RWPE2 (cell line): ENCODE measurements around the gene ABCC4.

Source experiments
- ATAC-seq: fragments of 200-7000 bp; cut with Tn5 transposase; 3 replicates; pipeline ENCODE4 v1.9.1; 2021; ENCODE audit warnings: low read depth
- DNase-seq: peaks from one replicate; pipeline ENCODE4 v3.0.0-alpha.2; 2020; ENCODE audit warnings: low spot score
- H3K27ac ChIP-seq: fragments of 450-650 bp; 2 replicates; pipeline ENCODE4 v1.5.1; 2017; ENCODE audit warnings: mild to moderate bottlenecking; ENCODE audit not compliant: poor library complexity, severe bottlenecking
- H3K27me3 ChIP-seq: fragments of 250-450 bp; sonication (Bioruptor Pico); 2 replicates; pipeline ENCODE4 v1.5.1; 2021; ENCODE audit warnings: mild to moderate bottlenecking, moderate library complexity; ENCODE audit not compliant: insufficient read depth, poor library complexity, severe bottlenecking
- H3K36me3 ChIP-seq: fragments of 250-450 bp; sonication (Bioruptor Pico); 2 replicates; pipeline ENCODE4 v1.5.1; 2020; ENCODE audit warnings: low read depth, mild to moderate bottlenecking, moderate library complexity
- H3K4me1 ChIP-seq: fragments of 250-450 bp; sonication (Bioruptor Pico); 2 replicates; pipeline ENCODE4 v1.5.1; 2021; ENCODE audit warnings: mild to moderate bottlenecking, moderate library complexity; ENCODE audit not compliant: insufficient read depth, poor library complexity, severe bottlenecking
- H3K4me3 ChIP-seq: fragments of 250-450 bp; sonication (Bioruptor Pico); 2 replicates; pipeline ENCODE4 v1.5.1; 2021; ENCODE audit warnings: mild to moderate bottlenecking, moderate library complexity; ENCODE audit not compliant: severe bottlenecking
- H3K9me3 ChIP-seq: fragments of 250-450 bp; sonication (Bioruptor Pico); 2 replicates; pipeline ENCODE4 v1.5.1; 2021; ENCODE audit warnings: mild to moderate bottlenecking, moderate library complexity; ENCODE audit not compliant: severe bottlenecking
- CTCF ChIP-seq: fragments of 450-650 bp; IDR thresholded peaks from one replicate; pipeline ENCODE4 v1.5.1; 2017; ENCODE audit warnings: mild to moderate bottlenecking, moderate library complexity; ENCODE audit not compliant: poor library complexity, severe bottlenecking

ABCC4 gene

GRCh38 chr13:95020298-95020987 is 280.8 kb downstream of the ABCC4 start:
- H3K27ac ChIP-seq = no peak overlapping the region
- H3K4me1 ChIP-seq = peaks cover 18% of the 10 kb centered on the region
- no peaks in the 10 kb centered on the region for H3K9me3 ChIP-seq
- ATAC-seq = peak; percentile 79
- no peak for TF ChIP-seq CTCF
- H3K4me3 ChIP-seq = no peak overlapping the region
- no peaks in the 10 kb centered on the region for H3K27me3 ChIP-seq
- no peaks in the 10 kb centered on the region for H3K36me3 ChIP-seq
- no peak for DNase-seq

- H3K4me3 ChIP-seq = no peak overlapping the region
- ATAC-seq (no peak), DNase-seq (no peak)
- no peak for TF ChIP-seq CTCF
- peaks cover 18% of the 10 kb centered on the region for H3K4me1 ChIP-seq
- no peaks in the 10 kb centered on the region for H3K36me3 ChIP-seq
- H3K9me3 ChIP-seq = no peaks in the 10 kb centered on the region
- no peaks in the 10 kb centered on the region for H3K27me3 ChIP-seq
- H3K27ac ChIP-seq = no peak overlapping the region
Observed at GRCh38 chr13:95019886-95020285, 281.4 kb downstream of the ABCC4 start.

- H3K27ac ChIP-seq = no peak overlapping the region
- no peaks in the 10 kb centered on the region for H3K9me3 ChIP-seq
- no peaks in the 10 kb centered on the region for H3K27me3 ChIP-seq
- TF ChIP-seq CTCF = no peak
- H3K4me1 ChIP-seq = no peaks in the 10 kb centered on the region
- DNase-seq (no peak), ATAC-seq (no peak)
- no peak overlapping the region for H3K4me3 ChIP-seq
- H3K36me3 ChIP-seq = no peaks in the 10 kb centered on the region
Observed at GRCh38 chr13:95007322-95007721, 293.9 kb downstream of the ABCC4 start.

GRCh38 chr13:95005300-95005699 is 296.0 kb downstream of the ABCC4 start:
- ATAC-seq (no peak), DNase-seq (no peak)
- no peak overlapping the region for H3K27ac ChIP-seq
- H3K36me3 ChIP-seq = no peaks in the 10 kb centered on the region
- no peaks in the 10 kb centered on the region for H3K9me3 ChIP-seq
- no peak overlapping the region for H3K4me3 ChIP-seq
- H3K27me3 ChIP-seq = no peaks in the 10 kb centered on the region
- TF ChIP-seq CTCF = no peak
- H3K4me1 ChIP-seq = no peaks in the 10 kb centered on the region

- TF ChIP-seq CTCF = no peak
- H3K4me1 ChIP-seq = no peaks in the 10 kb centered on the region
- ATAC-seq = no peak
- DNase-seq = no peak
- H3K27ac ChIP-seq = no peak overlapping the region
- H3K36me3 ChIP-seq = no peaks in the 10 kb centered on the region
- no peaks in the 10 kb centered on the region for H3K27me3 ChIP-seq
- H3K4me3 ChIP-seq = no peak overlapping the region
- H3K9me3 ChIP-seq = no peaks in the 10 kb centered on the region
Observed at GRCh38 chr13:95003019-95003813, 298.0 kb downstream of the ABCC4 start.
